ENCODE results near the gene RCCD1.

The RCCD1 gene

GRCh38 chr15:90949979-90950675 is 4.6 kb upstream of the RCCD1 start:
- Histone ChIP-seq H3F3A (ENCODE audit: control insufficient read depth, insufficient read depth) (no peaks in the 10 kb centered on the region), H3K27me3 (ENCODE audit: control insufficient read depth, low read length) (no peaks in the 10 kb centered on the region), H3K27ac (ENCODE audit: low read depth, low read length) (no peak overlapping the region), H4K20me1 (ENCODE audit: control insufficient read depth, insufficient read depth, low read depth, low read length) (no peaks in the 10 kb centered on the region), H3K9me3 (ENCODE audit: control insufficient read depth, insufficient read depth, low read length) (no peaks in the 10 kb centered on the region), H3K79me2 (ENCODE audit: control insufficient read depth, low read length) (no peaks in the 10 kb centered on the region), H3K4me3 (ENCODE audit: low read length) (no peak overlapping the region), H3K36me3 (ENCODE audit: control insufficient read depth, low read length) (peaks cover 69% of the 10 kb centered on the region), H3K4me1 (ENCODE audit: control insufficient read depth, low read length) (peaks cover 6% of the 10 kb centered on the region), H3K9me2 (replicated peaks; ENCODE audit: control insufficient read depth, low read length) (no peaks in the 10 kb centered on the region), H3K4me2 (ENCODE audit: low read length) (no peak overlapping the region)
- TF ChIP-seq EZH2phosphoT487 (IDR thresholded peaks at IDR 0.05; ENCODE audit: borderline replicate concordance, low read length), result no peak
- TF ChIP-seq, protein P1, sequence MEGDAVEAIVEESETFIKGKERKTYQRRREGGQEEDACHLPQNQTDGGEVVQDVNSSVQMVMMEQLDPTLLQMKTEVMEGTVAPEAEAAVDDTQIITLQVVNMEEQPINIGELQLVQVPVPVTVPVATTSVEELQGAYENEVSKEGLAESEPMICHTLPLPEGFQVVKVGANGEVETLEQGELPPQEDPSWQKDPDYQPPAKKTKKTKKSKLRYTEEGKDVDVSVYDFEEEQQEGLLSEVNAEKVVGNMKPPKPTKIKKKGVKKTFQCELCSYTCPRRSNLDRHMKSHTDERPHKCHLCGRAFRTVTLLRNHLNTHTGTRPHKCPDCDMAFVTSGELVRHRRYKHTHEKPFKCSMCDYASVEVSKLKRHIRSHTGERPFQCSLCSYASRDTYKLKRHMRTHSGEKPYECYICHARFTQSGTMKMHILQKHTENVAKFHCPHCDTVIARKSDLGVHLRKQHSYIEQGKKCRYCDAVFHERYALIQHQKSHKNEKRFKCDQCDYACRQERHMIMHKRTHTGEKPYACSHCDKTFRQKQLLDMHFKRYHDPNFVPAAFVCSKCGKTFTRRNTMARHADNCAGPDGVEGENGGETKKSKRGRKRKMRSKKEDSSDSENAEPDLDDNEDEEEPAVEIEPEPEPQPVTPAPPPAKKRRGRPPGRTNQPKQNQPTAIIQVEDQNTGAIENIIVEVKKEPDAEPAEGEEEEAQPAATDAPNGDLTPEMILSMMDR (IDR thresholded peaks at IDR 0.05; ENCODE audit: low read depth, low read length, poor library complexity, severe bottlenecking), result no peak

DNA sequence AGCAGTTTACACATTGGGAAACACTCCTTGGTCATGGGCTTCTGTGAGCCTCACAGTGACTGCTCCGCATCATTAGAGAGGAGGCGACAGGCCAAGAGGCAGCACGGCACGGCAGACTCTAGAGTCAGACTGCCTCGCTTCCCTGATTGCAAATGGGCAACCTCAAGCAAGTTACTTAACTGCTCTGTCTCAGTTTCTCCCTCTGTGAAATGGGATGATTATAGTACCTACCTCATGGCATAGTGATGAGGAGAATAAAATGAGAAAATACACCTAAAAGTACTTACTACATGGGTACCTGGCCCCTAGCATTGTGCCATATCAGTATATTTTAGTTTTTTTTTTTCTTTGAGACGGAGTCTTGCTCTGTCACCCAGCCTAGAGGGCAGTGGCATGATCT is 4.0 kb upstream of the RCCD1 start:
- no peaks in the 10 kb centered on the region for H3K9me2 ChIP-seq (replicated peaks; ENCODE audit: control insufficient read depth, low read length)
- H3F3A ChIP-seq (ENCODE audit: control insufficient read depth, insufficient read depth), result no peaks in the 10 kb centered on the region
- H3K4me1 ChIP-seq (ENCODE audit: control insufficient read depth, low read length), result peaks cover 8% of the 10 kb centered on the region
- no peak overlapping the region for H3K27ac ChIP-seq (ENCODE audit: low read depth, low read length)
- H3K79me2 ChIP-seq (ENCODE audit: control insufficient read depth, low read length), result peaks cover 5% of the 10 kb centered on the region
- H3K27me3 ChIP-seq (ENCODE audit: control insufficient read depth, low read length), result no peaks in the 10 kb centered on the region
- no peak overlapping the region for H3K4me3 ChIP-seq (ENCODE audit: low read length)
- no peaks in the 10 kb centered on the region for H3K9me3 ChIP-seq (ENCODE audit: control insufficient read depth, insufficient read depth, low read length)
- H4K20me1 ChIP-seq (ENCODE audit: control insufficient read depth, insufficient read depth, low read depth, low read length), result no peaks in the 10 kb centered on the region
- TF ChIP-seq, protein P1 (IDR thresholded peaks at IDR 0.05; ENCODE audit: low read depth, low read length, poor library complexity, severe bottlenecking), result no peak
- no peak for TF ChIP-seq EZH2phosphoT487 (IDR thresholded peaks at IDR 0.05; ENCODE audit: borderline replicate concordance, low read length)
- H3K36me3 ChIP-seq (ENCODE audit: control insufficient read depth, low read length), result peaks cover 69% of the 10 kb centered on the region
- no peak overlapping the region for H3K4me2 ChIP-seq (ENCODE audit: low read length)

GRCh38 chr15:90952901-90953677 is 1.6 kb upstream of the RCCD1 start:
- Histone ChIP-seq H3F3A (ENCODE audit: control insufficient read depth, insufficient read depth) (no peaks in the 10 kb centered on the region), H3K79me2 (ENCODE audit: control insufficient read depth, low read length) (peaks cover 30% of the 10 kb centered on the region), H3K9me2 (replicated peaks; ENCODE audit: control insufficient read depth, low read length) (no peaks in the 10 kb centered on the region), H3K27ac (ENCODE audit: low read depth, low read length) (no peak overlapping the region), H3K36me3 (ENCODE audit: control insufficient read depth, low read length) (peaks cover 68% of the 10 kb centered on the region), H4K20me1 (ENCODE audit: control insufficient read depth, insufficient read depth, low read depth, low read length) (no peaks in the 10 kb centered on the region), H3K4me1 (ENCODE audit: control insufficient read depth, low read length) (peaks cover 24% of the 10 kb centered on the region), H3K4me2 (ENCODE audit: low read length) (no peak overlapping the region), H3K27me3 (ENCODE audit: control insufficient read depth, low read length) (no peaks in the 10 kb centered on the region), H3K4me3 (ENCODE audit: low read length) (no peak overlapping the region), H3K9me3 (ENCODE audit: control insufficient read depth, insufficient read depth, low read length) (no peaks in the 10 kb centered on the region)
- TF ChIP-seq, protein P1 (IDR thresholded peaks at IDR 0.05; ENCODE audit: low read depth, low read length, poor library complexity, severe bottlenecking), result no peak
- no peak for TF ChIP-seq EZH2phosphoT487 (IDR thresholded peaks at IDR 0.05; ENCODE audit: borderline replicate concordance, low read length)

Measured in DOHH2 (cell line).